Measurements from ENCODE around the gene SSC5D. TPM values are rescaled to one million over a fixed set of nuclear protein-coding genes. Genes with fewer than 3 reads are reported as not detected.

The SSC5D gene
- total and polyA plus RNA-seq, 9 of the 15 experiments (the other 6 are each of a cell fraction or from before 2014, with no cell fraction given) = 0.04 to 0.71 (median 0.14) TPM; not detected in 2

- TF ChIP-seq REST (IDR thresholded peaks at IDR 0.05; ENCODE audit: borderline replicate concordance) (peak; percentile 86), REST (CRISPR knock-in tag; IDR thresholded peaks at IDR 0.05; ENCODE audit: low read depth) (no peak), RBM39 (optimal IDR thresholded peaks at IDR 0.05; ENCODE audit: low read depth, low read length) (no peak), PTRF (tag; IDR thresholded peaks at IDR 0.05) (no peak; the same call in 1 of the 2 replicates), CREM (IDR thresholded peaks at IDR 0.05; ENCODE audit: low read depth) (peak; percentile 98), HMGN3 (IDR thresholded peaks at IDR 0.05; ENCODE audit: borderline replicate concordance, extremely low read depth, insufficient read length, low read depth, low read length) (peak; percentile 65), FOSL1 (tag; conservative IDR thresholded peaks at IDR 0.05) (no peak), ZBTB5 (IDR thresholded peaks at IDR 0.05) (0 out of 2 replicates have a peak, but pooled peaks have one; percentile 43)
- TF ChIP-seq, protein P1, sequence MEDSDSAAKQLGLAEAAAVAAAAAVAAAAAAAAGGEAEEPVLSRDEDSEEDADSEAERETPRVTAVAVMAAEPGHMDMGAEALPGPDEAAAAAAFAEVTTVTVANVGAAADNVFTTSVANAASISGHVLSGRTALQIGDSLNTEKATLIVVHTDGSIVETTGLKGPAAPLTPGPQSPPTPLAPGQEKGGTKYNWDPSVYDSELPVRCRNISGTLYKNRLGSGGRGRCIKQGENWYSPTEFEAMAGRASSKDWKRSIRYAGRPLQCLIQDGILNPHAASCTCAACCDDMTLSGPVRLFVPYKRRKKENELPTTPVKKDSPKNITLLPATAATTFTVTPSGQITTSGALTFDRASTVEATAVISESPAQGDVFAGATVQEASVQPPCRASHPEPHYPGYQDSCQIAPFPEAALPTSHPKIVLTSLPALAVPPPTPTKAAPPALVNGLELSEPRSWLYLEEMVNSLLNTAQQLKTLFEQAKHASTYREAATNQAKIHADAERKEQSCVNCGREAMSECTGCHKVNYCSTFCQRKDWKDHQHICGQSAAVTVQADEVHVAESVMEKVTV (CRISPR knock-in tag; IDR thresholded peaks at IDR 0.05) = peak; percentile 88
Observed at GRCh38 chr19:55503502-55504251, 15.4 kb downstream of the SSC5D start (continued).
